T47D (cell line): ENCODE data around the gene APPL2.

Experiments
- DNase-seq, 2 experiments: peaks; one replicate each; pipeline versions ENCODE4 v3.0.0 to v3.0.0-alpha.2; 2011 to 2012; ENCODE audit warnings: low read depth in 1 of 2, low spot score in 1 of 2
- JUND ChIP-seq: IDR thresholded peaks from 2 replicates; pipeline ENCODE4 v1.6.1; 2012; ENCODE audit warnings: low read depth
- in situ Hi-C: cut with HindIII; loops from 2 replicates; pipeline ENCODE4 v1.10.0; 2016; ENCODE audit warnings: low sequenced_read_pairs, low pct_unique_long_range_greater_than_20kb

APPL2 gene

DNA sequence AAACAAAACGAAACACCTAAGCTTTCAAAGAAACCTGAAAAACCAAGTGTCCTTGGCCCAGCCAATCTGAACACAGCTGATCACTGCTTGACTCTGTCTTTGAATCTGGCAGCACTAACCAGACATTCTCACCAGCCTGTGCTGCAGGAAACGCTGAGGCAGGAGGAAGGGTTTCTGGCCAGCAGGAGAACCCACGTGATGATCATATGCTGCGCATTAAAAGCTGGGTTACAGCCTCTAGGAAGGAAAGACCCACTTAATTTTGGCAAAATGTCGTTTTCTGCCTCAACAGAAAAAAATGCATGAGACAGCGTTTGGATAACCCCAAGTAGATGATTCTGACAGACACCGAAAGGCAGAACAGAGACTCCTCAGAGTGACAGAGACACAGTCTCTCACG is 9.8 kb downstream of the APPL2 start:
- DNase-seq = no peak
- in situ Hi-C loops = no loop called here
- no peak for TF ChIP-seq JUND

DNA sequence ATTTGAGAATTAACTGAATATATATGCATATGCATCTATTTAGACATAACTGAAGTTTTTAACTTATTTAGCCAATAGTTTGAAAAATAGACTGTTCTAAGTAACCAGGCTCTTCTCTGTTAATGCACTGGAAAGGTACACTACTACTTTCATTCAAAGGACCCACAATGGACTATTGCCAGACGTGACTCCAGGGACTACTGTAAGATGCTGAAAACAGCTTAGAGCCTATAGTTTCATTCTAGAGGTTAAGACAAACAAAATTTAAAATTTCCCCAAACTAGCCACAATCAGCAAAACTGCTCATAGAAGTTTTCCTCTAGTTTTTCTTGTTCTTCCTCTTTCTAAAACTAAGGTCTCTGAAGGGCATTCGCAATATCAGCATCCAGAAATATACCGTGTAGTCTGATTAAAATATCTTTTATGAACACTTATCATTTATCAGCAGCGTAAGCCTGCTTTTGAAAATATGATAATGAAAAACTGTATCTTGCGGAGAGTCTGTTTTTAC is 10.4 kb downstream of the APPL2 start:
- no peak for TF ChIP-seq JUND
- DNase-seq = no peak
- in situ Hi-C loops = no loop called here

GRCh38 chr12:105224399-105224798 is 11.6 kb downstream of the APPL2 start:
- in situ Hi-C loops = no loop called here

DNA sequence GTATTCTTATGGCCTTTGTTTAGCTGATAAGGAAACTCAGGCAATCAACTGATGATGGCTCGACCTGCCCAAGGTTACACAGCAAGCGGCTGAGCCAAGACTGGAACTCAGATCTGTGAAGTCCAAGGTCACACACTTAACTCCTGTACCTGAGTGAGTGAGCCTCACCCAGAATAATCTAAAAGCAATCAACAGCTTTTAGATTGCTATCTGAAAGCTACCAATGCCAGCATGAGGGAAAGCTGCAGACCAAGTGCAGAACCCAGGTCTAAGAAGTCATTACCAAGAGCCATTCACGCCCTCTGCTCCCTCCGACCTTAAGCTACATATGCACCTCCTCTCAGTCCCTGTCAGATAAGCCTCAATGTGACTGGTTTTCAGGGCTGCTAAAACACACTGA is 12.1 kb downstream of the APPL2 start:
- no peak for TF ChIP-seq JUND
- no peak for DNase-seq
- in situ Hi-C loops = no loop called here

More at GRCh38 chr12:105224399-105224798, 11.6 kb downstream of the APPL2 start:
- no peak for TF ChIP-seq JUND
- no peak for DNase-seq

GRCh38 chr12:105223352-105223845 is 12.6 kb downstream of the APPL2 start:
- TF ChIP-seq JUND = no peak
- in situ Hi-C loops = no loop called here
- no peak for DNase-seq

- DNase-seq = no peak
- in situ Hi-C loops = no loop called here
- TF ChIP-seq JUND = no peak
Observed at GRCh38 chr12:105222726-105223351, 13.1 kb downstream of the APPL2 start.

GRCh38 chr12:105222284-105222655 is 13.7 kb downstream of the APPL2 start:
- no peak for DNase-seq
- TF ChIP-seq JUND = no peak
- in situ Hi-C loops = no loop called here

- no peak for DNase-seq
- no peak for TF ChIP-seq JUND
- in situ Hi-C loops = no loop called here
Observed at GRCh38 chr12:105221583-105222283, 14.2 kb downstream of the APPL2 start.

DNA sequence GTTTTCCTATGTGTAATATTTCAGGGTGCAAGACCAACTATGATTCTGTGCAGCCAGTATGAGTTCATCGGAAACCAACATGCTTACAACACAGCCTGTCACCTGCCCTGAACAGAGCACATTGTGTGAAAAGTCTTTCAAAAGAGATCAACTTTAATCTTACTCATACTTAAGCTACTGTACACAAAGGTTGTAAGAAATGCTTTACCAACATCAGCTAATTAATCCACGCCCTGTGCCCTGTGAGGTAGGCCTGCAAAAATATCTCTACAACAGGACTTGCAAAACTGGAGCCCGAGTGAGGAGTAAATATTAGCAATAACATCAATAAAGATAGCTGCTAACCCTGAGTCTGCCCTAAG is 15.1 kb downstream of the APPL2 start:
- in situ Hi-C loops = no loop called here
- TF ChIP-seq JUND = no peak
- no peak for DNase-seq

DNA sequence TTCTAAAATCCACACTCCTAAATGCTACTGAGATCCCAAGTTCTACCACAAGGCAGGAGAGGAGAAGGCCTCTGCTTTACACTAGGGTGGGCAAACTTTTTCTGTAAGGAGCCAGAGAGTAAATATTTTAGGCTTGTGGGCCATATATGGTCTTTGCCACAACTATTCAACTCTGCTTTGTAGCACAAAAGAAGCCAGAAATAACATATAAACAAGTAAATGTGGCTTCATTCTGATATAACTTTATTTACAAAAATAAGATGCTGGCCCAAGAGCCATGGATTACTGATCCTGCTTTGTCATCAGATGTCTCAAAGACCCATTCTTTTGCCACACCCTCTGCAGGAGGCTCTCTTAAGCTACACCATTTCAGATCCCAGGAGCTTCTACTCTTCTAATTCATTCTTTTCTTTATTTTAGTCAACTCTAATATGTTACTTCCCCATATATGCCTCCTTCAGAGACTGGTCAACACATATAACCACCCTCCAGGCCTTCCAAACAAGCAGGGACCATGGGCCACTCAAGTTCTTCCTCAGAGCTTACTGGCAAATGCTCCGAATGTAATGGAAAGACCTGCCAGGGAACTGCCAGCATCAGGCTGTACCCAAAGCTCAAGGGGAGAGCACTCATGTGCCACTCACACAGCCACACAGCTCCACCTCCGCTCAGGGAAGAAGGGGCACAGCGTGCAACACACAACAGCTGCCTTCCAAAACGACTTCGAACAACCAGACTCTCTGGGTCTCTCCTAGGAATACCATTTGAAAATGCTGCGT is 15.6 kb downstream of the APPL2 start:
- no peak for TF ChIP-seq JUND
- in situ Hi-C loops = no loop called here
- DNase-seq = no peak

- no peak for DNase-seq
- no peak for TF ChIP-seq JUND
- in situ Hi-C loops = no loop called here
Observed at GRCh38 chr12:105219261-105220028, 16.5 kb downstream of the APPL2 start.

DNA sequence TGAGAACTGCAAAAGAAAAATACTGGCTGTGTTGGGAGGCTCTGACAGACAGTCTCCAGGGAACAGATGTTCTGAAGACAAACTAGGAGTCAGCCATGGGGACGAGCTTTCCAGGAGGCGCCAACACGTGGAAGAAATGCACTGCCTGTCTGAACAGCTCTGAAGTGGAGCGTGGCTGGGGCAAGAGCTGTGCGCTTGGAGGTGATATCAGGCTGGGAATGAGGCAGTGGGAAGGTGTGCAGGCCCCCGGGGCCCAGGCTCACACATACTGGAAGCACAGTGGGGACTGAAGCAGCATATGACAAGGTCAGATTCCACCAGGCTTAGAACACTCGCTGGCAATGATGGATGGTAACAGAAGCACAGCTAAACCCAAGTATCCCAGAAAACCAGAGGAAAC is 17.5 kb downstream of the APPL2 start:
- no peak for TF ChIP-seq JUND
- in situ Hi-C loops = no loop called here
- DNase-seq = no peak
